Skeletal muscle satellite cell (primary cell): ENCODE data around the gene BCAP31. TPM values are rescaled to one million over a fixed set of nuclear protein-coding genes. Genes with fewer than 3 reads are reported as not detected.
A peak's percentile ranks its signal among the peaks of the same experiment; 100 is the strongest.

Experiments used
- H3K27me3 ChIP-seq: 2 replicates; pipeline ENCODE4 v1.7.0; 2013; ENCODE audit warnings: low read length; ENCODE audit not compliant: control insufficient read depth, insufficient read depth
- H3K36me3 ChIP-seq: 2 replicates; pipeline ENCODE4 v1.7.0; 2013; ENCODE audit warnings: mild to moderate bottlenecking, control low read depth, low read length; ENCODE audit not compliant: insufficient read depth
- H3K4me1 ChIP-seq: 2 replicates; pipeline ENCODE4 v1.7.0; 2013; ENCODE audit warnings: low read length; ENCODE audit not compliant: control insufficient read depth, insufficient read depth
- H3K4me2 ChIP-seq: 2 replicates; pipeline ENCODE4 v1.7.0; 2013; ENCODE audit warnings: mild to moderate bottlenecking, low read length
- H3K4me3 ChIP-seq: 2 replicates; pipeline ENCODE4 v1.7.0; 2013; ENCODE audit warnings: low read length
- H3K9ac ChIP-seq: 2 replicates; pipeline ENCODE4 v1.7.0; 2013; ENCODE audit warnings: mild to moderate bottlenecking, low read depth, low read length, moderate library complexity
- H3K9me3 ChIP-seq: replicated peaks from 2 replicates; pipeline ENCODE4 v1.7.0; 2013; ENCODE audit warnings: mild to moderate bottlenecking, control low read depth, low read length
- total RNA-seq: library from RNA; depleted of rRNA; stranded (reverse); fragments of >200 nt; gene quantifications from 2 replicates; pipeline ENCODE4 v1.2.3, GENCODE V29; 2012; rRNA removed

The BCAP31 gene
- total RNA-seq = 173 and 174 TPM in 2 replicates

DNA sequence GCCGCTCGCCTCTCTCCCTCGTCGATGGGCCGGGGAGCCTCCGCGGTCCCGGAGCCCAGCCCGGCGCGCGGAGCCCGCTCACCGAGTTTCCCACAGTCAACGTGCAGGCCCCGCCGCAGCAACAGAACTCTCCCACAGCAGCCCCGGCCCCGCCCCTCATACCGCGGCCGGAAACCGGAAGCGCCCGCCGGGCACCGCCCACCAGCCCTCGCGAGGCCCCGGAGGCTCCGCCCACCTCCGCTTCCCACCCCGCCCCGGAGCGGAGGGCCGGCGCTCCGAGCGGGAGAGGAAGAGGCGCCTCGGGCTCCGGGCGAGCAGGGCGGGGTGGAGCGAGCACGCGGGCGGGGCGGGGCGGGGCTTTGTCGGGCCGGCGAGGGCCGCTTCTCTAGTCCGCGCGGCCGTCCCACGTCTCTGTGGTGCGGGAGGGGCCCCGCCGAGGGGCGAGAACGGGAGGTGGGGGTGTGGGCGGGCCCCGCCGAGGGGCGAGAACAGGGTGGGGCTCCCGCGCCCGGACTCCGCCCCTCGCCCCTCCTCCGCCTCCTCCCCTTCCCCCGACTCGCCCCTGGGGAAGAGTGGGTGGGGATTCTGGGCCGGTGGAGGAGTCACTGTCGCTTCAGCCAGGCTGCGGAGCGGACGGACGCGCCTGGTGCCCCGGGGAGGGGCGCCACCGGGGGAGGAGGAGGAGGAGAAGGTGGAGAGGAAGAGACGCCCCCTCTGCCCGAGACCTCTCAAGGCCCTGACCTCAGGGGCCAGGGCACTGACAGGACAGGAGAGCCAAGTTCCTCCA is at the start of gene BCAP31, which contains the start of gene ABCD1:
BCAP31 (minus strand) TSS at position 136 of the 787 bp plus-strand sequence. CDS start 1,143 bp downstream, outside the sequence.
ABCD1 (plus strand) TSS at position 605 of the 787 bp plus-strand sequence. CDS start 411 bp downstream, outside the sequence.
- peaks cover 43% of the 10 kb centered on the region for H3K4me1 ChIP-seq
- peak within 1 kb of the TSS; percentile 79 for H3K4me3 ChIP-seq
- peak within 1 kb of the TSS; percentile 92 for H3K9ac ChIP-seq
- H3K9me3 ChIP-seq = no peaks in the 10 kb centered on the region
- H3K4me2 ChIP-seq = peak within 1 kb of the TSS; percentile 89
- peaks cover 19% of the 10 kb centered on the region for H3K36me3 ChIP-seq
- no peaks in the 10 kb centered on the region for H3K27me3 ChIP-seq

DNA sequence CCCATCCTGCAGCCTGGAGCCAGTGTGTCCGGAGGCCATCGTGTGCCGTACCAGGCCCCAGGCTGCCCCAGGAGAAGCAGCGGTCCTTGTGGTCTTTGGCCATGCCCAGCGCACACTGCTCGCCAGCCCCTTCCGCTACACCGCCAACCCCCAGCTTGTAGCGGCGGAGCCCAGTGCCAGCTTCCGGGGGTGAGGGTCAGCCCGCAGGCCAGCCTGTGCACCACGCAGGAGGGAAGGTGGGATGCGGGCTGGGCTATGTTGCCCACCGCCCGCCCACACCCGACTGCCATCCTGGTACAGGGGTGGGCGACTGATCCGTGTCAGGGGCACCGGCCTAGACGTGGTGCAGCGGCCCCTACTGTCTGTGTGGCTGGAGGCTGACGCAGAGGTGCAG is 49.0 kb upstream of the BCAP31 start:
- Histone ChIP-seq H3K36me3 (no peaks in the 10 kb centered on the region), H3K4me2 (no peak overlapping the region), H3K9me3 (no peaks in the 10 kb centered on the region), H3K27me3 (no peaks in the 10 kb centered on the region), H3K9ac (no peak overlapping the region), H3K4me3 (no peak overlapping the region), H3K4me1 (no peaks in the 10 kb centered on the region)

DNA sequence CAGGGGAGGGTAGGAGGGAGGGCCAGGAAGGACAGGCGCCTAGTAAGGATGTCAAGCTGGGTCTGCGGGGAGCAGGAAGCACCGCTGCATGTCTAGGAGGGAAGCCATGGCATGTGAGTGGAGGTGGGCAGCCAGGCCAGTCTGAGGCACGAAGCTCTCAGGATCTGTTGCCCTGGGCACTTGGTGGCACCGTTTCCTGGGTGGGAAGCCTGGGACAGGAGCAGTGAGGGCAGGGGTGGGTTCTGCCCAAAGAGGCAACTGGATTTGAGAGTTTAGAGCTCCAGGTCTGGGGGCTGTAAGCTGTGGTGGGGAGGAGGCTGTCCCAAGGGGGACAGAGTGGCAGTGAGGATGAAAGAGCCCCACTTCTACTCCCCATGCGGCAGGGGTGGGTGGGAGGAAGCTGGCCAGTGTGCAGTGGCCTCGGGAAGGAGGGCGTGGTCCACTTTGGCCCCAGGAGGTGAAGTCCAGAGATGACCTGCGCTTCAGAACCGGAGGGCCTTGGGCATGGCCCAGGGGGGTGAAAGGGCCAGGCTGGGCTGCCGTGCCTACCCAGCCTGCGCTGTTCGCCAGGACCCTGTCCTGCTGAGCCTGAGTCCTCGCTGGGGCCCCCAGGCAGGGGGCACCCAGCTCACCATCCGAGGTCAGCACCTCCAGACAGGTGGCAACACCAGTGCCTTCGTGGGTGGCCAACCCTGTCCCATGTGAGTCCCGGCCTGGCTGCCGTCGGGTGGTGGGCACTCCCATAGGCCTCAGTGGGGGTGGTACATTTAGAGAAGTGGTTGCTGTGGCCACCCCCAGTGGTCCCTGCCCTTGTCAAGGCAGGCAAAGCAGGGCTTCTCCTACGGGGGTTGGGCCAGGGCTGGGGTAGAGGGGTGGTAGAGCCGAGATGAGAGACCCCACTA is 48.4 kb upstream of the BCAP31 start:
- no peak overlapping the region for H3K4me2 ChIP-seq
- no peak overlapping the region for H3K4me3 ChIP-seq
- no peaks in the 10 kb centered on the region for H3K36me3 ChIP-seq
- H3K4me1 ChIP-seq = no peaks in the 10 kb centered on the region
- H3K9ac ChIP-seq = no peak overlapping the region
- no peaks in the 10 kb centered on the region for H3K9me3 ChIP-seq
- no peaks in the 10 kb centered on the region for H3K27me3 ChIP-seq

DNA sequence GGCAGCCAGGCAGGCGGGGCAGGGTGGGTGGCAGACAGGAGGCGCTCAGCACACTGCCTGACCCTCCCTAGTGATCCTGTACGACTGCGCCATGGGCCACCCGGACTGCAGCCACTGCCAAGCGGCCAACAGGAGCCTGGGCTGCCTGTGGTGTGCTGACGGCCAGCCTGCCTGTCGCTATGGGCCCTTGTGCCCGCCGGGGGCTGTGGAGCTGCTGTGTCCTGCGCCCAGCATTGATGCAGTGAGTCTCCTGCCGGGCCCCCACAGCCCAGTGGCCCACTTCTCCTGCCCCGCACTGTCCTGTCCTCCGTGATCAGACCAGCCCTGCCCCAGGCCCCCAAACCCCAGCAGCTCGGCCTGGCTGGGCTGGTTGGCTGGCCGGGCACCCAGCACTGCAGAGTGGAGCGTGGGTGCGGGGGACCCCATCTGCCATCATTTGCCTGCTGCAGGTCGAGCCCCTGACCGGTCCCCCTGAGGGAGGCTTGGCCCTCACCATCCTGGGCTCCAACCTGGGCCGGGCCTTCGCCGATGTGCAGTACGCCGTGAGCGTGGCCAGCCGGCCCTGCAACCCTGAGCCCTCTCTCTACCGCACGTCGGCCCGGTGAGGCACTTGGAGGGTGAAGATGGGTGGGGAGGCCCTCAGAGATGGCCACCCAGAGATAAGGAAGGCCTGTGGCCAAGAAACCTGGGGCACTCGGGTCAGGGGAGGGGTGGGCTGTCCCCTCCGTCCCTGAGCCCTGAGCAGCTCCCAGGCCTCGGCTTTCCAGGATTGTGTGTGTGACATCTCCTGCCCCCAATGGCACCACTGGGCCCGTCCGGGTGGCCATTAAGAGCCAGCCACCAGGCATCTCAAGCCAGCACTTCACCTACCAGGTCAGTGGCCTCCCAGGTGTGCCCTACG is 47.5 kb upstream of the BCAP31 start:
- no peaks in the 10 kb centered on the region for H3K9me3 ChIP-seq
- no peaks in the 10 kb centered on the region for H3K36me3 ChIP-seq
- H3K4me2 ChIP-seq = no peak overlapping the region
- H3K4me3 ChIP-seq = no peak overlapping the region
- no peaks in the 10 kb centered on the region for H3K27me3 ChIP-seq
- H3K4me1 ChIP-seq = no peaks in the 10 kb centered on the region
- no peak overlapping the region for H3K9ac ChIP-seq

DNA sequence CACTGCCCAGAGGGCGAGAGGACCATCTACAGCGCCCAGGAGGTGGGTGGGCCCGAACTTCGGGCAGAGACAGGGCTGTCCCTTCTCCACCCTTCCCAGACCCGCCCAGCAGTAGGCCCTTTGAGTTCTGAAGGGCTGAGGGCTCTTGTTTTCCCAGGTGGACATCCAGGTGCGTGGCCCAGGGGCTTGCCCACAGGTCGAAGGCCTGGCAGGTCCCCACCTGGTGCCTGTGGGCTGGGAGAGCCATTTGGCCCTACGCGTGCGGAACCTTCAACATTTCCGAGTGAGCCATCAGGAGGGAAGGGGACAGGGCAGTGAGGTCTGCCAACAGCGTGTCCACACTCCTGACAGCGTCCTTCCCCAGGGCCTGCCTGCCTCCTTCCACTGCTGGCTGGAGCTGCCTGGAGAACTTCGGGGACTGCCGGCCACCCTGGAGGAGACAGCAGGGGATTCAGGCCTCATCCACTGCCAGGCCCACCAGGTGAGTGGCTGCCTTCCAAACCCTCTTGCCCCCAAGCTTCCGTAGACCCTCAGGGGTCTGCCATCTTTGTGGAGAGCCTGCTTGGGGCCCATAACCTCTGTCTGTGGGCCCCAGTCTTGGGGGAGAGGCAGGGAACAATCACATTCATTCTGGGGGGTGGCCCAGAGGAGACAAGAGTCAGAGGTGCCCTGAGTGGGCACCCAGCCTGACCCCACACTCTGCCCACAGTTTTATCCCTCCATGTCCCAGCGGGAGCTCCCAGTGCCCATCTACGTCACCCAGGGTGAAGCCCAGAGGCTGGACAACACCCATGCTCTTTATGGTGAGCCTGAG is 46.6 kb upstream of the BCAP31 start:
- H3K4me2 ChIP-seq = no peak overlapping the region
- H3K9ac ChIP-seq = no peak overlapping the region
- no peaks in the 10 kb centered on the region for H3K27me3 ChIP-seq
- H3K4me1 ChIP-seq = no peaks in the 10 kb centered on the region
- H3K9me3 ChIP-seq = no peaks in the 10 kb centered on the region
- no peaks in the 10 kb centered on the region for H3K36me3 ChIP-seq
- no peak overlapping the region for H3K4me3 ChIP-seq

DNA sequence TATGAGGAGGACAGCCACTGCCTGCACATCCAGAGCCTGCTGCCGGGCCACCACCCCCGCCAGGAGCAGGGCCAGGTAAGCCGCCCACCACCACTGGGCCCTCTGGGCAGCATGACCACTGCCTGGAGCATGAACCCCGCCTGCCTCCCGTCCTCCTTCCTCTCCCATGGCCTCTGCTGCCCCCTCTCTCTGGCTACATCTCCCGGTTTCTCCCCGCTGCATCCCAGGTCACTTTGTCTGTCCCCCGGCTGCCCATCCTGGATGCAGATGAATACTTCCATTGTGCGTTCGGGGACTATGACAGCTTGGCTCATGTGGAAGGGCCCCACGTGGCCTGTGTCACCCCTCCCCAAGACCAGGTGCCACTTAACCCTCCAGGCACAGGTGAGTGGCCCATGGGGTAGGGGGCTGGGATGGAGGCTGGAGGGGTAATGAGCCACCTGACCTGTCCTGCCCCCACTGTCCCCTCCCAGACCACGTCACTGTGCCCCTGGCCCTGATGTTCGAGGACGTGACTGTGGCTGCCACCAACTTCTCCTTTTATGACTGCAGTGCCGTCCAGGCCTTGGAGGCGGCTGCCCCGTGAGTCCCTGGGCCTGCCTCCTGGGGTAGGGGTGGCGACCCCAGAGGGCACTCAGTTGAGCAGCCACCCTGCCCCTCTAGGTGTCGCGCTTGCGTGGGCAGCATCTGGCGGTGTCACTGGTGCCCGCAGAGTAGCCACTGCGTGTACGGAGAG is 45.8 kb upstream of the BCAP31 start:
- H3K9ac ChIP-seq = no peak overlapping the region
- no peak overlapping the region for H3K4me2 ChIP-seq
- no peaks in the 10 kb centered on the region for H3K9me3 ChIP-seq
- no peak overlapping the region for H3K4me3 ChIP-seq
- H3K36me3 ChIP-seq = no peaks in the 10 kb centered on the region
- no peaks in the 10 kb centered on the region for H3K4me1 ChIP-seq
- H3K27me3 ChIP-seq = no peaks in the 10 kb centered on the region

DNA sequence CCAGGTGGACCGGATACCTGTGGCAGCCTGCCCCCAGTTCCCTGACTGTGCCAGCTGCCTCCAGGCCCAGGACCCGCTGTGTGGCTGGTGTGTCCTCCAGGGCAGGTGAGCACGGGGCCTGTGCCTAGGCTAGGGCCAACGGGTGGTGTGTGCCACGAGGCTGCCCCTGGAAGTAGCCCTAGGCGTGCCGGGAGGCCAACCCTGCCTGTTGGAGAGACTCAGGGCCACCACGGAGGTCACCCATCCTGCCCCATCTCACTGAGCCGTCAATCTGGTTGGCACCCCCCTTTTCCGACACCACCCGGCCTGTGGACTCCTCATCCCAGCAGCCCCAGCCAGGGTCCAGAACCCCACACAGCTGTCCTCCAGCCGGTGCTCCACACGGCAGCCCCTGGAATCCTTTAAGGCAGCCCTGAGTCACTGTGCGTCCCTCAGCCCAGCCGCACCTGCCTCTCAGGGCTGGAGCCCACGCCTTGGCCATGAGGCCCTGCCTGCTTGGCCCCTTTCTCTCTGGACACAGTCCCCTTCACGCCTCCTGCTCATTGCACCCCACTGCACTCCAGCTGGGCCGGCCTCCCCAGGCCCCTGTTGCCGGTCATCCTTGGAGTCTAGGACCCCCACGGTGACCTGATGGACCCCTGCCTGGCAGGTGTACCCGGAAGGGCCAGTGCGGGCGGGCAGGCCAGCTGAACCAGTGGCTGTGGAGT is 45.1 kb upstream of the BCAP31 start:
- H3K27me3 ChIP-seq = no peaks in the 10 kb centered on the region
- peaks cover 2% of the 10 kb centered on the region for H3K4me1 ChIP-seq
- H3K9ac ChIP-seq = no peak overlapping the region
- H3K36me3 ChIP-seq = no peaks in the 10 kb centered on the region
- no peak overlapping the region for H3K4me3 ChIP-seq
- H3K4me2 ChIP-seq = no peak overlapping the region
- no peaks in the 10 kb centered on the region for H3K9me3 ChIP-seq

DNA sequence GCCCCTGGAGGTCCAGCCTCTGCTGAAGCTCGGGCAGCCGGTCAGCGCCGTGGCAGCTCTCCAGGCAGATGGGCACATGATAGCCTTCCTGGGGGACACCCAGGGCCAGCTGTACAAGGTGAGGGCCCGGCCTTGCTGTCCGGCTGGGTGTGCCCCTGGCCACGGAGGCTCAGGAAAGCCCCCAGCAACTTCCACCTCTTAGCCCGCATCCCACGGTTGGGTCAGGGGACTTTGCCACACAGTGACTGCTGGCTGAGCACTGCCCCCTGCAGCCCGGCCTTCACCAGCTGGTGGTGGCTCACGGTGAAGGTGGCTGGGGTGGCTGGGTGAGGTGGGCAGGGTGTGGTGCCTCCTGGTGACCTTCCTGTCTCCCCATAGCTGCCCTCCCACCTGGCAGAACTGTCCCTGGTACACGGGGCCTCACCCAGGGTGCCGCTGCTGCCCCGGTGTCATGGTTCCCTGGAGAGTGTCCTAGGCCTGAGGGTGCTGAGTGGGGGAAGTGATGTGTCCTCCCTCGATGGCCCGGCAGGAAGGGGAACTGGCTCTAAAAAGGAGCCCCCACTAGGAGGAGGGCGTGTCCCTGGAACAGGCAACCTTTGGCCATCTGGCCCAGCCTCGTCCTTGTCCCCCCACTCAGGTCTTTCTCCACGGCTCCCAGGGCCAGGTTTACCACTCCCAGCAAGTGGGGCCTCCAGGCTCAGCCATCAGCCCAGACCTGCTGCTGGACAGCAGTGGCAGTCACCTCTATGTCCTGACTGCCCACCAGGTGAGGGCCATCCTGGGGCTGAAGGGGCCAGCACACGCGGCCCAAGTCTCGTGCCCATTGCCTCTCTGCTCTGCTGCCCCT is 44.3 kb upstream of the BCAP31 start:
- no peaks in the 10 kb centered on the region for H3K27me3 ChIP-seq
- H3K4me3 ChIP-seq = no peak overlapping the region
- no peak overlapping the region for H3K9ac ChIP-seq
- H3K4me2 ChIP-seq = no peak overlapping the region
- H3K4me1 ChIP-seq = peaks cover 2% of the 10 kb centered on the region
- H3K36me3 ChIP-seq = no peaks in the 10 kb centered on the region
- no peaks in the 10 kb centered on the region for H3K9me3 ChIP-seq

DNA sequence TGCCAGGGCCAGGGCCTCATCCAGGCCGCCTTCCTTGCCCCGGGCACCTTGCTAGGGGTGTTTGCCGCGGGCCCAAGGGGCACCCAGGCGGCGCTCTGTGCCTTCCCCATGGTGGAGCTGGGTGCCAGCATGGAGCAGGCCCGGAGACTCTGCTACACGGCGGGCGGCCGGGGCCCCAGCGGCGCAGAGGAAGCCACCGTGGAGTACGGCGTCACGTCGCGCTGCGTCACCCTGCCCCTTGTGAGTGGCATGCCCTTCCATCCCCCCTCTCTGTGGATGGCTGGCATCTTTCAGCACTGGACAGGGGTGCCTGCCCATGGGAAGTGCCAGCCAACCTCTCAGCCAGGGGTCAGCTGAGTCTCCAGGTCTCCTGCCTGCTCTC is 43.5 kb upstream of the BCAP31 start:
- Histone ChIP-seq H3K36me3 (no peaks in the 10 kb centered on the region), H3K4me1 (peaks cover 2% of the 10 kb centered on the region), H3K9me3 (no peaks in the 10 kb centered on the region), H3K27me3 (no peaks in the 10 kb centered on the region), H3K4me2 (no peak overlapping the region), H3K9ac (no peak overlapping the region), H3K4me3 (no peak overlapping the region)
